ENCODE data around the gene C3orf20.

The C3orf20 gene

GRCh38 chr3:14757153-14757700 is 82.3 kb downstream of the C3orf20 start:
- no peak for FAIRE-seq
- no peak for TF ChIP-seq CTCF (IDR thresholded peaks at IDR 0.05; ENCODE audit: insufficient read depth, missing control alignments)
- DNase-seq (ENCODE audit: insufficient read length, low spot score): no peak

- FAIRE-seq: no peak
- DNase-seq (ENCODE audit: insufficient read length, low spot score): no peak
- no peak for TF ChIP-seq CTCF (IDR thresholded peaks at IDR 0.05; ENCODE audit: insufficient read depth, missing control alignments)
Observed at GRCh38 chr3:14758297-14758696, 83.4 kb downstream of the C3orf20 start.

GRCh38 chr3:14758959-14759358 is 84.0 kb downstream of the C3orf20 start:
- FAIRE-seq (no peak), DNase-seq (ENCODE audit: insufficient read length, low spot score) (no peak)
- TF ChIP-seq CTCF (IDR thresholded peaks at IDR 0.05; ENCODE audit: insufficient read depth, missing control alignments): no peak

GRCh38 chr3:14760185-14760584 is 85.2 kb downstream of the C3orf20 start:
- TF ChIP-seq CTCF (IDR thresholded peaks at IDR 0.05; ENCODE audit: insufficient read depth, missing control alignments): no peak
- DNase-seq (ENCODE audit: insufficient read length, low spot score) (no peak), FAIRE-seq (no peak)

- no peak for TF ChIP-seq CTCF (IDR thresholded peaks at IDR 0.05; ENCODE audit: insufficient read depth, missing control alignments)
- FAIRE-seq (no peak), DNase-seq (ENCODE audit: insufficient read length, low spot score) (no peak)
Observed at GRCh38 chr3:14761121-14761672, 86.3 kb downstream of the C3orf20 start.

GRCh38 chr3:14761866-14762265 is 86.9 kb downstream of the C3orf20 start:
- no peak for TF ChIP-seq CTCF (IDR thresholded peaks at IDR 0.05; ENCODE audit: insufficient read depth, missing control alignments)
- DNase-seq (ENCODE audit: insufficient read length, low spot score) (no peak), FAIRE-seq (no peak)

- FAIRE-seq (no peak), DNase-seq (ENCODE audit: insufficient read length, low spot score) (no peak)
- TF ChIP-seq CTCF (IDR thresholded peaks at IDR 0.05; ENCODE audit: insufficient read depth, missing control alignments): no peak
Observed at GRCh38 chr3:14762701-14763100, 87.8 kb downstream of the C3orf20 start.
